Stimulated activated naive CD4-positive, alpha-beta T cell treated with Interleukin-2 at 50 U/mL for 16 hours (primary cell): ENCODE data around the gene SEMA4G.
A peak's percentile ranks its signal among the peaks of the same experiment; 100 is the strongest.
"Not testable (repeated sequence)": the region's sequence is repeated elsewhere in the genome, so short reads cannot be mapped to it uniquely, and the experiment has no call there.

Experiments used
- DNase-seq: peaks from one replicate; lab custom pipeline; 2025; lab: John Stamatoyannopoulos, UW

Gene SEMA4G

GRCh38 chr10:100970914-100971811 is 1.9 kb downstream of the SEMA4G start:
- no peak for DNase-seq

- DNase-seq = no peak
These were observed 3.0 kb downstream of the SEMA4G start for GRCh38 chr10:100972115-100972903.

- no peak for DNase-seq
These were observed 3.7 kb downstream of the SEMA4G start for GRCh38 chr10:100972904-100973535.

GRCh38 chr10:100975397-100975796 is 6.1 kb downstream of the SEMA4G start:
- not testable (repeated sequence) for DNase-seq

- DNase-seq = no peak
These were observed 7.6 kb downstream of the SEMA4G start for GRCh38 chr10:100976906-100977305.

- DNase-seq = no peak
These were observed 8.1 kb downstream of the SEMA4G start for GRCh38 chr10:100977436-100977835.

- DNase-seq = no peak
These were observed 9.0 kb downstream of the SEMA4G start for GRCh38 chr10:100978121-100978900.

GRCh38 chr10:100978901-100979195 is 9.5 kb downstream of the SEMA4G start:
- DNase-seq = no peak

- DNase-seq = no peak
These were observed 10.5 kb downstream of the SEMA4G start for GRCh38 chr10:100979791-100980272.

- DNase-seq = no peak
These were observed 11.0 kb downstream of the SEMA4G start for GRCh38 chr10:100980311-100980710.

GRCh38 chr10:100980711-100981110 is 11.4 kb downstream of the SEMA4G start:
- no peak for DNase-seq

- no peak for DNase-seq
These were observed 12.0 kb downstream of the SEMA4G start for GRCh38 chr10:100981178-100981772.

- DNase-seq = no peak
These were observed 13.9 kb downstream of the SEMA4G start for GRCh38 chr10:100982916-100983830.

GRCh38 chr10:100983868-100984671 is 14.8 kb downstream of the SEMA4G start:
- DNase-seq = no peak

GRCh38 chr10:100984672-100985177 is 15.4 kb downstream of the SEMA4G start:
- no peak for DNase-seq

GRCh38 chr10:100985336-100985735 is 16.0 kb downstream of the SEMA4G start:
- no peak for DNase-seq

- DNase-seq = no peak
These were observed 17.3 kb downstream of the SEMA4G start for GRCh38 chr10:100986623-100986951.

- DNase-seq = peak; percentile 86
These were observed 17.8 kb downstream of the SEMA4G start, which contains the start of the genes MRPL43 and TWNK for GRCh38 chr10:100986952-100987684. MRPL43 (minus strand) TSS chr10:100987497; CDS start chr10:100987443, 54 bp downstream. TWNK (plus strand) TSS chr10:100987543; CDS start chr10:100988211, 668 bp downstream.
